ENCODE measurements around the gene COQ8A.

The COQ8A gene

GRCh38 chr1:226940029-226940805 lies at the start of gene COQ8A:
Gene COQ8A (plus strand): TSS chr1:226940294. CDS start chr1:226961386, 21,092 bp downstream.
- DNase-seq = peak; percentile 99

- no peak for DNase-seq
Observed at GRCh38 chr1:226890331-226891108, 49.6 kb upstream of the COQ8A start.

GRCh38 chr1:226891346-226891745 lies 48.7 kb upstream of the COQ8A start:
- no peak for DNase-seq

- DNase-seq = no peak
Observed at GRCh38 chr1:226891846-226892523, 48.1 kb upstream of the COQ8A start.

- DNase-seq = no peak
Observed at GRCh38 chr1:226892524-226892875, 47.6 kb upstream of the COQ8A start.

- DNase-seq = no peak
Observed at GRCh38 chr1:226893936-226894335, 46.2 kb upstream of the COQ8A start.

- no peak for DNase-seq
Observed at GRCh38 chr1:226894826-226895225, 45.3 kb upstream of the COQ8A start.

GRCh38 chr1:226895644-226896043 lies 44.5 kb upstream of the COQ8A start:
- no peak for DNase-seq

- DNase-seq = no peak
Observed at GRCh38 chr1:226898246-226898645, 41.8 kb upstream of the COQ8A start.

- DNase-seq = no peak
Observed at GRCh38 chr1:226901421-226901820, 38.7 kb upstream of the COQ8A start.

- DNase-seq = no peak
Observed at GRCh38 chr1:226902601-226903000, 37.5 kb upstream of the COQ8A start.

GRCh38 chr1:226903819-226904716 lies 36.0 kb upstream of the COQ8A start:
- DNase-seq = no peak

- no peak for DNase-seq
Observed at GRCh38 chr1:226904772-226905171, 35.3 kb upstream of the COQ8A start.

GRCh38 chr1:226908419-226908818 lies 31.7 kb upstream of the COQ8A start:
- no peak for DNase-seq

GRCh38 chr1:226908913-226909312 lies 31.2 kb upstream of the COQ8A start:
- no peak for DNase-seq

- DNase-seq = peak; percentile 44
Observed at GRCh38 chr1:226912587-226913176, 27.4 kb upstream of the COQ8A start.

GRCh38 chr1:226915672-226915995 lies 24.5 kb upstream of the COQ8A start:
- no peak for DNase-seq

- no peak for DNase-seq
Observed at GRCh38 chr1:226916497-226916896, 23.6 kb upstream of the COQ8A start.

GRCh38 chr1:226919587-226919986 lies 20.5 kb upstream of the COQ8A start:
- no peak for DNase-seq

GRCh38 chr1:226919995-226920394 lies 20.1 kb upstream of the COQ8A start:
- DNase-seq = no peak

- DNase-seq = no peak
Observed at GRCh38 chr1:226920446-226920894, 19.6 kb upstream of the COQ8A start.

GRCh38 chr1:226921504-226921903 lies 18.6 kb upstream of the COQ8A start:
- DNase-seq = no peak

Measured in COR-L47 (cell line).